B cell (primary cell): ENCODE results near the gene RASL11A. TPM values are rescaled to one million over a fixed set of nuclear protein-coding genes. Genes with fewer than 3 reads are reported as not detected.

Experiments used
- ATAC-seq: fragments of 200-7000 bp; cut with Tn5 transposase; one replicate; pipeline ENCODE4 v1.10.0; 2021; ENCODE audit warnings: low read depth, mild to moderate bottlenecking, moderate number of reproducible peaks, moderate library complexity
- CTCF ChIA-PET: fragments of 350-600 bp; sonication (Branson Sonifier 250); formaldehyde crosslinking; loops from one replicate; lab custom pipeline; 2021; ENCODE audit warnings: antibody characterized with exemption, inconsistent platforms; lab: Charles Lee
- POLR2A ChIA-PET: fragments of 350-600 bp; sonication (Branson Sonifier 250); formaldehyde crosslinking; loops from one replicate; lab custom pipeline; 2021; ENCODE audit warnings: antibody characterized with exemption; lab: Charles Lee
- DNase-seq: peaks from one replicate; pipeline ENCODE4 v3.0.0; 2013
- H2AFZ ChIP-seq: 2 replicates; pipeline ENCODE4 v1.6.1; 2012; ENCODE audit warnings: mild to moderate bottlenecking, low read depth, low read length; ENCODE audit not compliant: insufficient read depth, poor library complexity, severe bottlenecking
- H3K27ac ChIP-seq, 2 donors: 1 replicate in 1 of 2; 2 replicates in 1 of 2; pipeline ENCODE4 v1.5.1; 2012 to 2013; ENCODE audit warnings: low read length in 2 of 2, mild to moderate bottlenecking in 2 of 2, moderate library complexity in 1 of 2
- H3K27me3 ChIP-seq, 4 experiments: fragments of 200-600 bp in 1 of 4; sonication (generic) in 1 of 4; replicated peaks in 1 of 4; 1 replicate in 2 of 4; 2 replicates in 2 of 4; pipeline versions ENCODE4 v1.6.1 to v1.7.0; 2013 to 2016; ENCODE audit warnings: low read length in 3 of 4, mild to moderate bottlenecking in 2 of 4, mixed read lengths in 1 of 4, moderate library complexity in 1 of 4; ENCODE audit not compliant: insufficient read depth in 4 of 4, control insufficient read depth in 3 of 4; ENCODE audit errors: control extremely low read depth in 1 of 4
- H3K36me3 ChIP-seq, 2 experiments: replicated peaks in 1 of 2; 1 replicate in 1 of 2; 2 replicates in 1 of 2; pipeline versions ENCODE4 v1.6.1 to v1.7.1; 2013; ENCODE audit warnings: low read length in 1 of 2; ENCODE audit not compliant: insufficient read depth in 2 of 2, control insufficient read depth in 1 of 2; ENCODE audit errors: control extremely low read depth in 1 of 2, extremely low read depth in 1 of 2
- H3K4me1 ChIP-seq, 2 donors: fragments of 200-600 bp in 1 of 2; sonication (generic) in 1 of 2; 1 replicate in 1 of 2; 2 replicates in 1 of 2; pipeline versions ENCODE4 v1.5.1 to v1.6.1; 2013 to 2017; ENCODE audit warnings: low read length in 2 of 2; ENCODE audit not compliant: control insufficient read depth in 2 of 2, insufficient read depth in 2 of 2
- H3K4me2 ChIP-seq: replicated peaks from 2 replicates; pipeline ENCODE3; 2012; ENCODE audit warnings: mild to moderate bottlenecking, low read depth, low read length; ENCODE audit not compliant: poor library complexity, severe bottlenecking
- H3K4me3 ChIP-seq, 5 experiments: fragments of 200-600 bp in 1 of 5; sonication (generic) in 1 of 5; 1 replicate in 3 of 5; 2 replicates in 2 of 5; pipeline versions ENCODE4 v1.5.1 to v1.7.0; 2011 to 2016; ENCODE audit warnings: low read length in 4 of 5, mild to moderate bottlenecking in 4 of 5, low read depth in 2 of 5, control low read depth in 1 of 5, moderate library complexity in 1 of 5; ENCODE audit not compliant: insufficient read depth in 1 of 5; ENCODE audit errors: control extremely low read depth in 1 of 5, extremely low read depth in 1 of 5
- H3K79me2 ChIP-seq: fragments of 200-600 bp; sonication (generic); one replicate; pipeline ENCODE4 v1.6.0; 2016; ENCODE audit warnings: low read length; ENCODE audit not compliant: control insufficient read depth, insufficient read depth
- H3K9ac ChIP-seq: fragments of 200-600 bp; sonication (generic); 2 replicates; pipeline ENCODE4 v1.6.1; 2017; ENCODE audit warnings: mild to moderate bottlenecking, low read length, moderate library complexity
- H3K9me3 ChIP-seq, 3 donors: one replicate each; pipeline versions ENCODE4 v1.6.1 to v1.7.1; 2013; ENCODE audit warnings: low read length in 2 of 3; ENCODE audit not compliant: control insufficient read depth in 2 of 3, insufficient read depth in 1 of 3; ENCODE audit errors: control extremely low read depth in 1 of 3
- H4K20me1 ChIP-seq: 2 replicates; pipeline ENCODE4 v1.6.0; 2012; ENCODE audit warnings: mild to moderate bottlenecking, low read length; ENCODE audit not compliant: insufficient read depth, control insufficient read depth, poor library complexity, severe bottlenecking
- H3K27ac Mint-ChIP-seq: one replicate; pipeline ENCODE4 v1.8.0; 2021; ENCODE audit warnings: mixed read lengths
- H3K27me3 Mint-ChIP-seq: one replicate; pipeline ENCODE4 v1.8.0; 2021; ENCODE audit warnings: mixed read lengths
- H3K4me1 Mint-ChIP-seq: one replicate; pipeline ENCODE4 v1.8.0; 2021; ENCODE audit warnings: mixed read lengths
- H3K4me3 Mint-ChIP-seq: one replicate; pipeline ENCODE4 v1.8.0; 2021; ENCODE audit warnings: mixed read lengths
- H3K9me3 Mint-ChIP-seq: one replicate; pipeline ENCODE4 v1.8.0; 2022; ENCODE audit warnings: mixed read lengths; ENCODE audit not compliant: insufficient read depth
- EZH2 ChIP-seq: IDR thresholded peaks from 2 replicates; pipeline ENCODE4 v1.6.1; 2012; ENCODE audit warnings: borderline replicate concordance, low read depth, mild to moderate bottlenecking, moderate library complexity, low read length; ENCODE audit not compliant: insufficient read depth, poor library complexity, severe bottlenecking
- WGBS: methylation state at CpG from one replicate; pipeline ENCODE4 v1.1.5; 2013; ENCODE audit warnings: missing lambda C conversion rate; ENCODE audit not compliant: insufficient coverage; 5-methylcytosine and 5-hydroxymethylcytosine counted together
- intact Hi-C: fragments of 100-400 bp; cut with micrococcal nuclease; formaldehyde crosslinking; loops from one replicate; pipeline ENCODE4 v1.10.0; 2022
- polyA plus RNA-seq: library from polyadenylated mRNA; depleted of rRNA; stranded (reverse); fragments of >200 nt; gene quantifications from 2 replicates; pipeline ENCODE4 v1.2.3, GENCODE V29; 2012
- total RNA-seq, 2 donors: library from RNA; stranded (reverse); fragments of 120-200 nt in 1 of 2; gene quantifications; 1 replicate in 1 of 2; 2 replicates in 1 of 2; pipeline versions ENCODE4 v1.2.3 to v1.2.4, GENCODE V29; 2013 to 2022
- TF ChIP-seq, protein P1 (sequence below): fragments of 200-600 bp; IDR thresholded peaks from one replicate; pipeline ENCODE4 v1.8.0; 2022; ENCODE audit warnings: antibody characterized with exemption, mild to moderate bottlenecking

The RASL11A gene
- total and polyA plus RNA-seq, 2 donors (not counting 1 experiment from before 2014, with no cell fraction given) = 0.89 to 4.8 TPM

- Histone ChIP-seq H3K27ac (no peak overlapping the region), H3K9me3 (peaks cover 0 to 4% (median 0%) of the 10 kb centered on the region in 3 donors), H2AFZ (no peak overlapping the region), H3K4me3 (no peak overlapping the region), H4K20me1 (no peaks in the 10 kb centered on the region), H3K36me3 (no peaks in the 10 kb centered on the region), H3K9ac (no peak overlapping the region), H3K4me1 (peaks cover 2 to 4% of the 10 kb centered on the region in 2 donors), H3K4me2 (no peak overlapping the region), H3K27me3 (peaks cover 0 to 2% (median 0%) of the 10 kb centered on the region in 4 experiments), H3K79me2 (no peaks in the 10 kb centered on the region)
- no peak overlapping the region for H3K4me3 Mint-ChIP-seq
- H3K9me3 Mint-ChIP-seq = no peaks in the 10 kb centered on the region
- no peak for DNase-seq
- TF ChIP-seq, protein P1, sequence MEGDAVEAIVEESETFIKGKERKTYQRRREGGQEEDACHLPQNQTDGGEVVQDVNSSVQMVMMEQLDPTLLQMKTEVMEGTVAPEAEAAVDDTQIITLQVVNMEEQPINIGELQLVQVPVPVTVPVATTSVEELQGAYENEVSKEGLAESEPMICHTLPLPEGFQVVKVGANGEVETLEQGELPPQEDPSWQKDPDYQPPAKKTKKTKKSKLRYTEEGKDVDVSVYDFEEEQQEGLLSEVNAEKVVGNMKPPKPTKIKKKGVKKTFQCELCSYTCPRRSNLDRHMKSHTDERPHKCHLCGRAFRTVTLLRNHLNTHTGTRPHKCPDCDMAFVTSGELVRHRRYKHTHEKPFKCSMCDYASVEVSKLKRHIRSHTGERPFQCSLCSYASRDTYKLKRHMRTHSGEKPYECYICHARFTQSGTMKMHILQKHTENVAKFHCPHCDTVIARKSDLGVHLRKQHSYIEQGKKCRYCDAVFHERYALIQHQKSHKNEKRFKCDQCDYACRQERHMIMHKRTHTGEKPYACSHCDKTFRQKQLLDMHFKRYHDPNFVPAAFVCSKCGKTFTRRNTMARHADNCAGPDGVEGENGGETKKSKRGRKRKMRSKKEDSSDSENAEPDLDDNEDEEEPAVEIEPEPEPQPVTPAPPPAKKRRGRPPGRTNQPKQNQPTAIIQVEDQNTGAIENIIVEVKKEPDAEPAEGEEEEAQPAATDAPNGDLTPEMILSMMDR = no peak
- no peak for TF ChIP-seq EZH2
- POLR2A ChIA-PET = no interaction called here
- 100% methylated on average over 2 of the region's 6 CpGs for WGBS
- H3K27me3 Mint-ChIP-seq = no peaks in the 10 kb centered on the region
- H3K27ac Mint-ChIP-seq = no peak overlapping the region
- no peak for ATAC-seq
- peaks cover 3% of the 10 kb centered on the region for H3K4me1 Mint-ChIP-seq
- intact Hi-C loops = no loop called here
- CTCF ChIA-PET = no interaction called here
Measured at GRCh38 chr13:27300941-27301586, 30.4 kb downstream of the RASL11A start.

- H3K9me3 Mint-ChIP-seq = no peaks in the 10 kb centered on the region
- TF ChIP-seq, protein P1 = no peak
- no peak for TF ChIP-seq EZH2
- peaks cover 12% of the 10 kb centered on the region for H3K4me1 Mint-ChIP-seq
- no peak overlapping the region for H3K4me3 Mint-ChIP-seq
- no peaks in the 10 kb centered on the region for H3K79me2 ChIP-seq
- no peak for ATAC-seq
- H3K27ac Mint-ChIP-seq = no peak overlapping the region
- CTCF ChIA-PET = interaction anchor here (1.4 kb wide), 1 partner anchor 19 kb away, joined by 3 read pairs; no protein-coding TSS in a partner anchor
- peaks cover 13 to 14% of the 10 kb centered on the region in 2 donors for H3K4me1 ChIP-seq
- WGBS = 80% methylated on average over 1 of the region's 4 CpGs
- H3K9me3 ChIP-seq = no peaks in the 10 kb centered on the region
- no peak overlapping the region for H3K4me2 ChIP-seq
- DNase-seq = no peak
- POLR2A ChIA-PET = no interaction called here
- H3K4me3 ChIP-seq = no peak overlapping the region
- H3K9ac ChIP-seq = no peak overlapping the region
- H4K20me1 ChIP-seq = no peaks in the 10 kb centered on the region
- H3K27me3 ChIP-seq = peaks cover 0 to 2% (median 0%) of the 10 kb centered on the region in 4 experiments
- H3K36me3 ChIP-seq = no peaks in the 10 kb centered on the region
- H2AFZ ChIP-seq = no peak overlapping the region
- H3K27me3 Mint-ChIP-seq = no peaks in the 10 kb centered on the region
- intact Hi-C loops = no loop called here
- no peak overlapping the region for H3K27ac ChIP-seq
Measured at GRCh38 chr13:27302643-27303262, 32.1 kb downstream of the RASL11A start.
